GM19452 (cell line): ENCODE measurements around the gene ALK.

Source experiments
- ATAC-seq: cut with Tn5 transposase; IDR thresholded peaks from one replicate; pipeline ENCODE4 v1.9.1; 2021; ENCODE audit not compliant: unreplicated experiment

The ALK gene

GRCh38 chr2:29239209-29239960 is 682.0 kb downstream of the ALK start:
- no peak for ATAC-seq

GRCh38 chr2:29238497-29238896 is 682.9 kb downstream of the ALK start:
- no peak for ATAC-seq

GRCh38 chr2:29236074-29236473 is 685.3 kb downstream of the ALK start:
- ATAC-seq = no peak

GRCh38 chr2:29235411-29235810 is 686.0 kb downstream of the ALK start:
- no peak for ATAC-seq

GRCh38 chr2:29233428-29233827 is 688.0 kb downstream of the ALK start:
- ATAC-seq = no peak

- ATAC-seq = no peak
Measured at GRCh38 chr2:29232041-29232440, 689.3 kb downstream of the ALK start.

- no peak for ATAC-seq
Measured at GRCh38 chr2:29229640-29230039, 691.7 kb downstream of the ALK start.

GRCh38 chr2:29228947-29229346 is 692.4 kb downstream of the ALK start:
- ATAC-seq = no peak

GRCh38 chr2:29227935-29228675 is 693.3 kb downstream of the ALK start:
- no peak for ATAC-seq

GRCh38 chr2:29226808-29227207 is 694.6 kb downstream of the ALK start:
- no peak for ATAC-seq

GRCh38 chr2:29226375-29226774 is 695.0 kb downstream of the ALK start:
- no peak for ATAC-seq

GRCh38 chr2:29225814-29226213 is 695.6 kb downstream of the ALK start:
- no peak for ATAC-seq

GRCh38 chr2:29224693-29225551 is 696.5 kb downstream of the ALK start:
- ATAC-seq = no peak

- ATAC-seq = no peak
Measured at GRCh38 chr2:29223851-29224692, 697.3 kb downstream of the ALK start.

- no peak for ATAC-seq
Measured at GRCh38 chr2:29223257-29223656, 698.1 kb downstream of the ALK start.

GRCh38 chr2:29222381-29223179 is 698.8 kb downstream of the ALK start:
- no peak for ATAC-seq

- no peak for ATAC-seq
Measured at GRCh38 chr2:29220506-29221270, 700.7 kb downstream of the ALK start.

GRCh38 chr2:29219374-29219773 is 702.0 kb downstream of the ALK start:
- ATAC-seq = no peak

GRCh38 chr2:29218550-29219125 is 702.7 kb downstream of the ALK start:
- no peak for ATAC-seq
